Colonic mucosa (tissue), 4 donors: ENCODE measurements around the gene CALU. TPM values are rescaled to one million over a fixed set of nuclear protein-coding genes. Genes with fewer than 3 reads are reported as not detected.

Experiments used
- DNase-seq: peaks from one replicate; pipeline ENCODE4 v3.0.0-alpha.2; 2020
- H3K27ac ChIP-seq: fragments of 200-600 bp; one replicate; pipeline ENCODE4 v1.8.0; 2021
- H3K27me3 ChIP-seq: fragments of 200-600 bp; one replicate; pipeline ENCODE4 v1.8.0; 2021
- H3K36me3 ChIP-seq: fragments of 200-600 bp; one replicate; pipeline ENCODE4 v1.8.0; 2021
- H3K4me1 ChIP-seq: fragments of 200-600 bp; one replicate; pipeline ENCODE4 v1.8.0; 2021; ENCODE audit warnings: mild to moderate bottlenecking
- H3K4me3 ChIP-seq: fragments of 200-600 bp; one replicate; pipeline ENCODE4 v1.8.0; 2021
- H3K9ac ChIP-seq, 2 donors: one replicate each; pipeline ENCODE4 v1.7.0; 2013; ENCODE audit warnings: control low read depth in 2 of 2, low read depth in 2 of 2, low read length in 2 of 2
- H3K9me3 ChIP-seq: fragments of 200-600 bp; one replicate; pipeline ENCODE4 v1.8.0; 2021
- intact Hi-C: fragments of 100-400 bp; cut with DNase I; formaldehyde crosslinking; loops from one replicate; pipeline ENCODE4 v1.14.1; 2022
- total RNA-seq, 2 donors: library from RNA; stranded (reverse); fragmentation: NEBNext Ultra II Directional in 1 of 2; extraction: Animal tissue kit (Norgen Biotek cat#: 25700) in 1 of 2; gene quantifications; one replicate each; pipeline ENCODE4 v1.2.1, GENCODE V29; 2021
- TF ChIP-seq, protein P1 (sequence below): fragments of 200-600 bp; IDR thresholded peaks from one replicate; pipeline ENCODE4 v1.8.0; 2022; ENCODE audit warnings: antibody characterized with exemption, mild to moderate bottlenecking
- donor health status: healthy.
- donor health status: DM: no; HTN: no; CAD: no.
- donor health status: DM: no; HTN: no; CAD: no.

The CALU gene
- total RNA-seq, 2 donors from 2014 or later = 47.9 to 63.8 TPM

- TF ChIP-seq, protein P1, sequence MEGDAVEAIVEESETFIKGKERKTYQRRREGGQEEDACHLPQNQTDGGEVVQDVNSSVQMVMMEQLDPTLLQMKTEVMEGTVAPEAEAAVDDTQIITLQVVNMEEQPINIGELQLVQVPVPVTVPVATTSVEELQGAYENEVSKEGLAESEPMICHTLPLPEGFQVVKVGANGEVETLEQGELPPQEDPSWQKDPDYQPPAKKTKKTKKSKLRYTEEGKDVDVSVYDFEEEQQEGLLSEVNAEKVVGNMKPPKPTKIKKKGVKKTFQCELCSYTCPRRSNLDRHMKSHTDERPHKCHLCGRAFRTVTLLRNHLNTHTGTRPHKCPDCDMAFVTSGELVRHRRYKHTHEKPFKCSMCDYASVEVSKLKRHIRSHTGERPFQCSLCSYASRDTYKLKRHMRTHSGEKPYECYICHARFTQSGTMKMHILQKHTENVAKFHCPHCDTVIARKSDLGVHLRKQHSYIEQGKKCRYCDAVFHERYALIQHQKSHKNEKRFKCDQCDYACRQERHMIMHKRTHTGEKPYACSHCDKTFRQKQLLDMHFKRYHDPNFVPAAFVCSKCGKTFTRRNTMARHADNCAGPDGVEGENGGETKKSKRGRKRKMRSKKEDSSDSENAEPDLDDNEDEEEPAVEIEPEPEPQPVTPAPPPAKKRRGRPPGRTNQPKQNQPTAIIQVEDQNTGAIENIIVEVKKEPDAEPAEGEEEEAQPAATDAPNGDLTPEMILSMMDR = no peak
- H3K9ac ChIP-seq = no peak overlapping the region
- no peaks in the 10 kb centered on the region for H3K4me1 ChIP-seq
- H3K36me3 ChIP-seq = no peaks in the 10 kb centered on the region
- intact Hi-C loops = no loop called here
- H3K27ac ChIP-seq = no peak overlapping the region
- no peaks in the 10 kb centered on the region for H3K27me3 ChIP-seq
- H3K4me3 ChIP-seq = no peak overlapping the region
- DNase-seq = no peak
- no peaks in the 10 kb centered on the region for H3K9me3 ChIP-seq
These were observed 19.4 kb downstream of the CALU start for GRCh38 chr7:128758553-128758952.

DNA sequence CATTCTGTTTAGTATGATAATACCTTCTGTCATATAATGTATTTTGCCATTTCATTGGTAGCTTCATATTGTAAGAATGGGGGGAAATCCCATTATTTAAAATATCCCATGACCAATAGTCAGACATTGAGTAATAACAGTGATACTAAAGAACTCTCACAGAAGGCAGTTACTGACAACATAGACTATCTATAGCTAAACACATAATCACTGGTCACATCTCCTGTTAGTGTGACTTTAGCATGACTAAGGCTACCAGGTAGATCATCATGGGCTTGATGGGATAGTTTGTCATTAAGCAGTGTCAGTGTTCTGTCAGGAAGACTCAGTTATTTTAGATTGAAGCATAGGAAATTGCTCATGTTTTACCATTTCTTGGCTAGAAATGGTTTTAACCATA is 20.1 kb downstream of the CALU start:
- no peak overlapping the region for H3K9ac ChIP-seq
- no peaks in the 10 kb centered on the region for H3K9me3 ChIP-seq
- H3K36me3 ChIP-seq = no peaks in the 10 kb centered on the region
- no peaks in the 10 kb centered on the region for H3K4me1 ChIP-seq
- intact Hi-C loops = no loop called here
- TF ChIP-seq, protein P1 = no peak
- no peaks in the 10 kb centered on the region for H3K27me3 ChIP-seq
- no peak overlapping the region for H3K27ac ChIP-seq
- DNase-seq = no peak
- no peak overlapping the region for H3K4me3 ChIP-seq

DNA sequence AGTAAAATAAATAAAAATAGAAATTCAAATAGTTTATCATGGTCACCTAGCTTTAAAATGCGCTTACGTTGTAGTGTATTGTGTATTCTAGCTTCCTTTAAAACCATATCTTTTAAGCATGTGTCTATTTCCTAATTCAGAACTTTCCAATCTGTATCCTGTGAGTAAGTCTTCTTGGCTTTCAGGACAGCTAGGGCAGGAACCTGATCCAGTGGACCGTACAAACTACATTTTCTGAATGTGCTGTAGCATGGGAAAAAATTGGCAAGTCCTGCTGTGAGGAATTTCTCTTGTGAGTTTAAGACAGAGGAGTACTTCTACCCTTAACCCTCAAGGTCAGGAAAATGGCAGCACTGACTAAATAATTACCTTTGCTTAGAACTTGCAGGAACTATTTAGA is 24.4 kb downstream of the CALU start:
- Histone ChIP-seq H3K4me1 (no peaks in the 10 kb centered on the region), H3K27me3 (no peaks in the 10 kb centered on the region), H3K4me3 (no peak overlapping the region), H3K9me3 (no peaks in the 10 kb centered on the region), H3K36me3 (no peaks in the 10 kb centered on the region), H3K27ac (no peak overlapping the region), H3K9ac (no peak overlapping the region)
- intact Hi-C loops = no loop called here
- DNase-seq = no peak
- TF ChIP-seq, protein P1 = no peak

DNA sequence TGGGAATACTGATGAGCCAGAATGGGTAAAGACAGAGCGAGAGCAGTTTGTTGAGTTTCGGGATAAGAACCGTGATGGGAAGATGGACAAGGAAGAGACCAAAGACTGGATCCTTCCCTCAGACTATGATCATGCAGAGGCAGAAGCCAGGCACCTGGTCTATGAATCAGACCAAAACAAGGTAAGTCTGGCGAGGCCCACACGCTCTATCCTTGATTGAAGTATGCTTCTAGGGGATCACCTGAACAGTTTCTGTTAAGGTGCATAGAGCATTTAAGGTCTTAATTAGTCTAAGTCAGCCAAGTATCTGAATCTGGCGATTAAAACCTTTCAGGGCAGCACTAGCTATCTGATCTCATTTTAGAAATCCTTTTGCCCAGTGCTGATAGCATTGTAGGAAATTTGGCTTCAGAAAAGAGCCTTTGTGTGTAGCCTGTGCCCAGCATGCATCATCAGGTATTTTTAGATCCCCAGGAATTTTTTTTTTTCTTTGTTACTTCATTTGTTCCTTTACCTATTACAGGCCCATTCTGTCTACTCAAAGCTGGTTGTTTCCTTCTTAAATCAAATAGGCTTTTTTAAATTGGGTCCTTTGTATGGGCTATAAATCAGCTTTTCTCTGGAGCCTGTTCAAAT is 28.4 kb downstream of the CALU start:
- Histone ChIP-seq H3K27ac (no peak overlapping the region), H3K27me3 (no peaks in the 10 kb centered on the region), H3K4me3 (no peak overlapping the region), H3K9ac (no peak overlapping the region), H3K9me3 (no peaks in the 10 kb centered on the region), H3K36me3 (no peaks in the 10 kb centered on the region), H3K4me1 (no peaks in the 10 kb centered on the region)
- TF ChIP-seq, protein P1 = no peak
- DNase-seq = no peak
- intact Hi-C loops = no loop called here

DNA sequence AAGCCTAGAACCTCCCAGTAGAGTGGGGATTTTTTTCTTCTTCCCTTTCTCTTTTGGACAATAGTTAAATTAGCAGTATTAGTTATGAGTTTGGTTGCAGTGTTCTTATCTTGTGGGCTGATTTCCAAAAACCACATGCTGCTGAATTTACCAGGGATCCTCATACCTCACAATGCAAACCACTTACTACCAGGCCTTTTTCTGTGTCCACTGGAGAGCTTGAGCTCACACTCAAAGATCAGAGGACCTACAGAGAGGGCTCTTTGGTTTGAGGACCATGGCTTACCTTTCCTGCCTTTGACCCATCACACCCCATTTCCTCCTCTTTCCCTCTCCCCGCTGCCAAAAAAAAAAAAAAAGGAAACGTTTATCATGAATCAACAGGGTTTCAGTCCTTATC is 31.1 kb downstream of the CALU start:
- no peaks in the 10 kb centered on the region for H3K9me3 ChIP-seq
- intact Hi-C loops = no loop called here
- no peak overlapping the region for H3K4me3 ChIP-seq
- H3K36me3 ChIP-seq = no peaks in the 10 kb centered on the region
- no peak overlapping the region for H3K9ac ChIP-seq
- no peaks in the 10 kb centered on the region for H3K4me1 ChIP-seq
- H3K27ac ChIP-seq = no peak overlapping the region
- no peak for DNase-seq
- TF ChIP-seq, protein P1 = no peak
- no peaks in the 10 kb centered on the region for H3K27me3 ChIP-seq
